ENCODE measurements around the gene ABCA1.
"Not testable (repeated sequence)": the region's sequence is repeated elsewhere in the genome, so short reads cannot be mapped to it uniquely, and the experiment has no call there.

Gene ABCA1

GRCh38 chr9:104906441-104907277 lies 21.3 kb downstream of the ABCA1 start:
- no peak for DNase-seq (ENCODE audit: low spot score)

- no peak for DNase-seq (ENCODE audit: low spot score)
Observed at GRCh38 chr9:104905931-104906330, 22.0 kb downstream of the ABCA1 start.

DNA sequence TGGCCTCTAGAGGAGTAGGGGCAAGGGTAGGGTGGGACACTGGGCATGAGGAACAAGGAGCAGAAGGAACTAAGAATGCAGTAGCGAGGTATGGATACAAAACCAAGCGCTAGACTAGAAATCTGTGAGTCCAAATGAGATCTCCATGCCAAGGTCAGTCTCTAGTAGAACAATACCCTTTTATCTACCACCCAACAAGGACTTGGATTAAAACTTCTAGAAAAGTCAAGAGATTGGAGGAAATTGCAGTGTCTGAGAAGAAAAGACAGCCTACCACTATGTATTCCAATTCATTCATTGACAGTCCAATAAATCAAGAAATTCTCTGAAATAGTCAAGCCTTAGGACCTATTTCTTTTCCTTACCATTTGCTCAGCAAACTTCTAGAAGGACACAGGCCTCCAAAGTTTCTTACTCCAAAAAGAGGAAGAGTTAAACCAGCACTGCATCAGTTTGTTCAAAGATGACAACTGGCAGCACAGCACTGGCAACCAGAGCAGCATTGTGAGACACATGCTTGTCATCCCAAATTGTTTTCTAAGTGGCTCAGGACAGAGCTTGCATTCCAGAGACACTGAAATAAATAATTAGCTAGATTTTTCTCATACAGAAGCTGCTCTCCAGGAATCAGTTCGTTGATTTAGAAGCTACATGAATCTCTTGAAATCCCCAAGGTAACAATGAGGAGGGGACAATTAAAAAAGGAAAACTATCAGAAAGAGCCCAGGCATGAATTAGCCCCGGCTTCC lies 22.6 kb downstream of the ABCA1 start:
- no peak for DNase-seq (ENCODE audit: low spot score)

DNA sequence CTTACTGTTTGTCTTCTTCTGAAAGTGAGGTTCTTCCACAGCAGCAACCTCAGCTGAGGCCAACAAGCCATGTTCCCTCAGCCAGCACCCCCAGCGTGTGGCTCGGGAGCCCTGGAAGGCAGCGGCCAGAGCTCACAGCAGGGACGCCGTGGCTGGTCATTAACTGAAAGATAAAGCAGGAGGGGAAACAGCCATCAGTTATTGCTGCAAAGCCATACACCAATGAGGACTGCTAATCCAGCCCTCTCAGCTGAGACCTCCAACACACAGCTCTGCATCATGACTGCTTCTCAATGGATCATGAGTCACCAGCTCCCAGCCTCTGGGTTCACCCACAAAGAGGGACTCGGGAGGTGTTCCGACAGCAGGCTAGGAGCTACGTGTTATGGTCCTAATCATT lies 24.3 kb downstream of the ABCA1 start:
- DNase-seq (ENCODE audit: low spot score), result no peak

GRCh38 chr9:104900871-104901270 lies 27.1 kb downstream of the ABCA1 start:
- no peak for DNase-seq (ENCODE audit: low spot score)

DNA sequence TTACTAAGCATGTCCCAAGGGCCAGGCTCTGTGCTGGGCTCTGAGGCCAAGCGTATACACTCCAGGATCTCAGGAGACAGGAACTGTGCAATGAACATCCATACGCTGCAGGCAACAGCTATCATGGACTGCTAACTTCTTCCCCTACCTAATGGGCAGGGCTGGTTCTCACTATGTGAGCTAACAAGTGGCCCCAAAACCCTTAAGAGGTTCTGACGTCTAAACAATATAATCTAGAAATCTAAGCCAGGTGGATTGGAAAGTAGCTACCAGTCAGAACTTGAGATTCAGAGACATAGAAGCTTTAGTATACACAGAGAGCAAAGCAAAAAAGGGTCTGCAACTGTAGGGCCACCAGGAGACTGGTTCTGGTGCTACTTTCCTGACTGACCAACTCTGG lies 27.6 kb downstream of the ABCA1 start:
- no peak for DNase-seq (ENCODE audit: low spot score)

DNA sequence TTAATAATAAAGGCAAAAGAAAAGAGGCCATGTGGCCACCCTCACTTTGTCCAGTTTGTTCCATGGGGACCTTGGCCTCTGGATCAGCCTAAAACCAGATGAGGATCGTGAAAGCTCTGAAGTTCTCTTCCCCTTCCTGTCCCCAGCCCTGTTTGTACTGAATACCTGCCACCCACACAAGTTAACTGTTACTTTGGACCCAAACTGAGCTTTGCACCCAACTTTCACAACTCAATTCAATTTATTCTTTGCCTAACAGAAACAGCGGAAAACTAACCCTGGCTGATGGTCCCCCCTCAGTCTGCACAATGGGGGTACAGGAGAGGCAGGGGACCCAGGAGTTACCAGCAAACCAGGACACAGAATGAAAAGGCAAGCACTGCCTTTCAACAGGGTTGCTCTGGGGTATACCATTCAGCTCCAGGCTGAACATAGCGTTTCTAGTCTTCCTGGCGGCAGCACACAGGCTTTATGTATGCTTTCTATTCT lies 28.2 kb downstream of the ABCA1 start:
- DNase-seq (ENCODE audit: low spot score), result no peak

GRCh38 chr9:104898376-104898775 lies 29.6 kb downstream of the ABCA1 start:
- not testable (repeated sequence) for DNase-seq (ENCODE audit: low spot score)

DNA sequence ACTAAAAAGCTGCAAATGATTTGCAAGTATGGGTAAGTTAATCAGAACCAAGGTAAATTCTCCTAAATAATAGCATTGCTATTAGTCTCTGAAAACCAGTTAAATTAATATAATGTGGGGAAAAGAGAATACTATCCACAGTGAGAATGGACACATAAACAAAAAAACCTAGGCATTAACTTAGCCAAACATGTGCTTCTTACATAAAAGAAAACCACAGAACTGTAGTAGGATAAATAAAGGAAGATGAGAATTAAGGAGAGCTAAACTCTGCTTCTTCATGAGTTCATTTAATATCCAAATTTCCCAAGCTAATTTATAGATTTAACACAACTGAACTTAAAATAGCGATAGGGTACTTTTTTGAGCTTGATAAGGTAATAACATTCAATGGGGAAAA lies 31.8 kb downstream of the ABCA1 start:
- DNase-seq (ENCODE audit: low spot score), result no peak

DNA sequence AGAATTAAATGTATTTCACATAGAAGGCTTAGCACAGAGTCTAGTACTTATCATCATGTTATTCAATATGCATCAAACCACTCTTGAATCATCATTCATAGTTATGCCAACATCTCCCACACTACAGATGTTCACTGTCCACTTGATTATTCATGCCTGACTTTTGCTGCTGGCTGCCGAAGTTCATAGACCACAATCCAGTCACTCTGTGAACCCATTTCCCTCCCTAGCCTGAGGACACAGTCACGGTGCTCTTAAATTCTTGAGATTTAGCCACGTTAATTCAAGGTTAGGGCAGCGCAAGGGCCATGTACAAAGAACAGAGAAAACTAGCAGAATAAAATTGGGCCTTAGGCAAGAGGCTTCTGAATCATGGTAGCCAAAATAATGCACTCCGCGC lies 32.4 kb downstream of the ABCA1 start:
- DNase-seq (ENCODE audit: low spot score), result no peak

- no peak for DNase-seq (ENCODE audit: low spot score)
Observed at GRCh38 chr9:104892701-104893100, 35.3 kb downstream of the ABCA1 start.

DNA sequence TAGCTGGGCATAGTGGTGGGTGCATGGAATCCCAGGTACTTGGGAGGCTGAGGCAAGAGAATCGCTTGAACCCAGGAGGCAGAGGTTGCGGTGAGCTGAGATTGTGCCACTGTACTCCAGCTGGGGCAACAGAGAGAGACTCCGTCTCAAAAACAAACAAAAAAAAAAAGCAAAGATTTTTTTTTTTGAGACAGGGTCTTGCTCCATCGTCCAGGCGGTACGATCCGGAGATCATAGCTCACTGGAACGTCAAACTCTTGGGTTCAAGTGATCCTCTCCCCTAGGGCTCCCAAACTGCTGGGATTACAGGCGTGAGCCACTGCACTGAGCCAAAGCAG lies 37.6 kb downstream of the ABCA1 start:
- DNase-seq (ENCODE audit: low spot score), result no peak

DNA sequence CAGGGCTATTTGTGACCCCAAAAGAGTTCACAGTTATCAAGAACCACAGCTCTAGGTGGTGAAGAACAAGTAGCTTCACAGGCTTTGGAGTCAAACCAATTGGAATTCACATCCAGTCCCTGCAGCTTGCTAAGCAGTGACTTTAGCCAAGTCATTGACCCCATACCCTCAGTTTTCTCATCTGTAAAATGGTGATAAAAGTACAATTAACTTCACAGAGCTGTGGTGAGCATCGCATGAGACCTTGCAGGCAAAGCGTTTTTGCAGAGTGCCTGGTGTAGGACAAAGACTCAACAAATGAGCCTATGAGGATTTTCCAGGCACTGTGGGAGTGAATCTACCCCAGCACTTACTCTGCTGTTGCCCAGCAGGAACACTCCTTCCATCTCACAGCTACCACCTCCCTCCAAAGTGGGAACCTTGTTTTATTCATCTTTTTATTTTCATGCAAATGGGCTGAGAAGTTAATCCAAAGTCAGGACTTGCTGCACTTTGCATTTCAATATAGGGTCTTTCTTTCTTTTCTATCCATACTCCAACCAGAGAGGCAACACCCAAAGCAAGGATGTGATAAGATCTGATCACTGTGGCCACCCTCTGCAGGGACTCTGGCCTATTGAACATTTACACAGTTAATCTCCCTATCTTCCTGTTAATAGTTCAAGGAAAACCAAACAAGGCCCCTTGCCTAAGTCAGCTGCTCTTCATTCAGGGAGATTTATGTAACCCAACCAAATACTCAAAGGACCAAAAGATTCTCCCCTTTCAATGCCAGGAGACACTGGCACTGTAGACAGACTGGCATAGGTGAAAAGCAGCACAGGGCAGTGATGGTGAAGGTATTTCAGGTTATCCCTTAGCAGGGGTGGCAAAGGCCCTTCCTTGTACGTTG lies 41.9 kb downstream of the ABCA1 start:
- DNase-seq (ENCODE audit: low spot score), result no peak

DNA sequence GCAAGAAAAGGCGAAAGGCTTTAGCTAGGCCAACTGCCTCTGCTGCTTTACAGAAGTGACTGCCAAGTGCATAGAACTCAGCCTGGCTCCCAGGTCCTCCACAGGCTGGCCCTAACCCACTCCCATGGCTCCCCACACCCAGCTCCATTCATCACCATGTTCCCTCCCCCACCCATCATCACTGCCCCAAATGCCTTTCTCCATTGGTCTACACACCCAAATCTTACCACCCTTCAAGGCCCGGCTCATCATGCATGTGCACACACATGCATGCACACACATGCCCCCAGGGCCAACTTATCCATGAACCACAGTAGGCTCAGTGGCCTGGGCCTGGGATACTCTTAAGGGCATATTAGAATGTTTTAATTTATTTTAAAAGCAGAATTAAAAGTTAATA lies 44.8 kb downstream of the ABCA1 start:
- DNase-seq (ENCODE audit: low spot score), result no peak

DNA sequence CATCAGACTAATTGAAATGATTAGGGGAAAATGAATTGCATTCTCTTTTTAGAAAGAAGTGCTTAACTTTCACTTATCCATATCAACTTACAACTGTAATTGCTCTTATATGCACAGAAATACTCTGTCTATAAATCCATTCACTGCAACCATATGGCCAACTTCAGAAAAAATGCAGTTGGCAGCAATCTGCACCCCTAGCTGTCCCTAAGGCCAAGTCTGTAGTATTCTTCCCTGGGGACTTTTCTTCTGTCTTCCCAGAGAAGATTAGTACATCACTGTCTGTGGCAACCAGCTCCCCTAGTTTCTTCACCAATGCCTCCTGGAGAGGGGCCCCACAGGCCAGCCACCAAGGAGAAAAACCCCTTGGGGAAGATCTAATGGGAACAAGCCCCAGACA lies 45.4 kb downstream of the ABCA1 start:
- DNase-seq (ENCODE audit: low spot score), result no peak

GRCh38 chr9:104882086-104882485 lies 45.9 kb downstream of the ABCA1 start:
- no peak for DNase-seq (ENCODE audit: low spot score)

DNA sequence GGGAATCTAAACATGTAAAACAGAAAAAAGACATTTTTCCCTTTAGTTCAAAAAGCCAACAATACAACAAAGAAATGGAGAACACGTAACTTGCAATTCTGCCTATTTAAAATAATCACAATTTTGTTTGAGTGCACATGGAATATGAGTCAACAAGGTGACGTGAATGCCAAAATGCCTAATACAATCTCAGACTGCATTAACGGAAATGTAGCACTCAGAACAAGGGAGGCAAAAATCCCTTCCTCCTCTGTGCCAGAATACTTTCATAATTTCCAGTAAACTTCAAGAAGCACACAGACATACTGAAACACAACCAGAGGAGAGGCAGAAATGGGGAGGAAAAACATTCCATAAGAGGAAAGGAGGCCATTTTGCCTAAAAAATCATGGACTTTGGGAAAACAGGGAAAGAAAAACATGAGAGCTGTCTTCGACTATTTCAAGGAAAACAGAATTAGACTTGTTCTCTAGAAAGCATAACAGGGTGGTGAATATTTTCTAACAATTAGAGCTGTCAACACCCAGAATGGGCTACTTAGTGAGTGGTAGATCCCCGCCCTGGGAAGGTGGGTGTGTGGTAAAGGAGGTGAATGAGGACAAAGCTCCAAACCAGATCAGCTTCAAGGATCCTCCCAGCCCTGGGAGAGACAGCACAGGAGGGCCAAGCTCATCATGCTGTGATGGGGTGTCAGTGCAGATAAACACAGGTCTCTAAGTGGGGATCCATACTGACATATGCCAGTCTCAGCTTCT lies 48.2 kb downstream of the ABCA1 start:
- DNase-seq (ENCODE audit: low spot score), result no peak

GRCh38 chr9:104876587-104876986 lies 51.4 kb downstream of the ABCA1 start:
- DNase-seq (ENCODE audit: low spot score), result no peak

DNA sequence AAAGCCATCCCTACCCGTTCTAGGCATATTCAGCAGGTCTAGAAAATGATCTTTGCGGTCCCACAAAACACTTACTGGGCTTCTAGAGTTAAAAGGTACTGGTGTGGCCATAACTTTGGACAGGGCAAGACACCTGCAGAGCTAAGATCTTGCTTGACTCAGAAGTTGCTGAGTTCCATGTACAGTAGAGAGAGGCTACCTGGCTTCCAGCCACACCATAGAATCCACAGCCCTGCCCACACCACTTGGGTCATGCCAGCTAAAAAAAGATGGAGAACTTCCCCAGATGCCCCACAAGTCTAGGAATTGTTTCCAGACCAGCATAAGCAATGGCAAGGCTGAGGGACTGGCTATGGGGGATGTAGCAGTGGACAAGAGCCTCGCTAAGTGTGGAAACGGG lies 52.1 kb downstream of the ABCA1 start:
- DNase-seq (ENCODE audit: low spot score), result no peak

- DNase-seq (ENCODE audit: low spot score), result no peak
Observed at GRCh38 chr9:104875320-104875719, 52.6 kb downstream of the ABCA1 start.

GRCh38 chr9:104873489-104873850 lies 54.5 kb downstream of the ABCA1 start:
- DNase-seq (ENCODE audit: low spot score), result no peak

All from left forelimb (tissue), 1 donor.